Heart left ventricle (tissue), 16 donors: ENCODE data around the gene PAFAH1B2. TPM values are rescaled to one million over a fixed set of nuclear protein-coding genes. Genes with fewer than 3 reads are reported as not detected.

Experiments used
- ATAC-seq, 4 donors: fragments of 200-7000 bp; cut with Tn5 transposase; one replicate each; pipeline ENCODE4 v1.9.1; 2020 to 2022; ENCODE audit warnings: moderate library complexity in 4 of 4, mild to moderate bottlenecking in 3 of 4, moderate number of reproducible peaks in 1 of 4
- DNase-seq, 5 donors: peaks; one replicate each; pipeline ENCODE4 v3.0.0-alpha.2; 2020
- H3K27ac ChIP-seq, 12 donors: fragments of 200-600 bp; sonication (generic) in 4 of 12; one replicate each; pipeline versions ENCODE4 v1.5.0 to v1.8.0; 2016 to 2022; ENCODE audit warnings: mild to moderate bottlenecking in 2 of 12
- H3K27me3 ChIP-seq, 9 donors: fragments of 200-600 bp; sonication (generic) in 2 of 9; one replicate each; pipeline versions ENCODE4 v1.5.1 to v1.8.0; 2016 to 2022; ENCODE audit warnings: mild to moderate bottlenecking in 3 of 9
- H3K36me3 ChIP-seq, 9 donors: fragments of 200-600 bp; sonication (generic) in 2 of 9; one replicate each; pipeline versions ENCODE4 v1.5.0 to v1.8.0; 2018 to 2022; ENCODE audit warnings: mild to moderate bottlenecking in 2 of 9
- H3K4me1 ChIP-seq, 12 donors: fragments of 200-600 bp; sonication (generic) in 4 of 12; one replicate each; pipeline versions ENCODE4 v1.5.0 to v1.8.0; 2016 to 2022; ENCODE audit warnings: mild to moderate bottlenecking in 3 of 12
- H3K4me3 ChIP-seq, 12 donors: fragments of 200-600 bp; sonication (generic) in 4 of 12; one replicate each; pipeline versions ENCODE4 v1.5.0 to v1.8.0; 2017 to 2022; ENCODE audit warnings: mild to moderate bottlenecking in 9 of 12, moderate library complexity in 4 of 12
- H3K9me3 ChIP-seq, 12 donors: fragments of 200-600 bp; sonication (generic) in 4 of 12; one replicate each; pipeline versions ENCODE4 v1.5.0 to v1.8.0; 2016 to 2022; ENCODE audit warnings: mild to moderate bottlenecking in 1 of 12
- POLR2A ChIP-seq, 2 donors: fragments of 450-650 bp; IDR thresholded peaks; one replicate each; pipeline ENCODE4 v1.6.1; 2017; ENCODE audit warnings: antibody characterized with exemption in 2 of 2, mild to moderate bottlenecking in 2 of 2, moderate library complexity in 2 of 2
- WGBS, 4 donors: extraction: QIAGEN DNeasy Blood & Tissue Kit in 2 of 4; methylation state at CpG; one replicate each; pipeline versions ENCODE4 v1.1.5 to v1.1.7; 2013 to 2018; 5-methylcytosine and 5-hydroxymethylcytosine counted together
- intact Hi-C, 10 donors: fragments of 100-400 bp; cut with DNase I; formaldehyde crosslinking; loops; one replicate each; pipeline versions ENCODE4 v1.11.1 to v1.14.2; 2022
- polyA plus RNA-seq, 2 donors: library from polyadenylated mRNA; stranded (reverse); fragments of 200-250 nt; gene quantifications; one replicate each; pipeline ENCODE4 v1.2.3, GENCODE V29; 2013
- total RNA-seq, 9 donors: library from RNA; depleted of rRNA in 2 of 9; stranded (reverse); fragments of >200 nt in 2 of 9; fragmentation: NEBNext Ultra II Directional in 3 of 9; extraction: Animal tissue kit (Norgen Biotek cat#: 25700) in 3 of 9; gene quantifications; one replicate each; pipeline versions ENCODE4 v1.1.0 to v1.2.4, GENCODE V29; 2016 to 2023
- TF ChIP-seq, protein P1 (sequence below), 12 donors: fragments of 200-600 bp; sonication (generic) in 4 of 12; IDR thresholded peaks; one replicate each; pipeline versions ENCODE4 v1.5.0 to v1.8.0; 2018 to 2022; ENCODE audit warnings: antibody characterized with exemption in 12 of 12, mild to moderate bottlenecking in 5 of 12
- donor health status: ischemic (EF 13 %, LVEDD 7.1; RV severe dilation, severe dysfunction).
- donor health status: healthy with polysubstance abuse.
- donor health status: DM: no; HTN: yes; CAD: no.
- donor health status: DM: no; HTN: no; CAD: no.
- donor health status: ischemic (EF 25% LVEDD 6.9; RV normal size, moderate dysfunction).
- donor health status: ischemic (EF 25% LVEDD 5.7; RV mildly dilated, moderate dysfunction).
- donor health status: healthy.
- donor health status: DM: yes; HTN: yes; CAD: no.
- donor health status: ischemic (EF 35%, LVEDD 5.7; RV mildly dilated, moderate dysfunction).
- donor health status: nonischemic (EF 11% LVEDD 7.7; RV severe dilation, severe dysfunction).
- donor health status: DM: yes; HTN: yes; CAD: no.
- donor health status: PGD.
- donor health status: ischemic (EF 29% LVEDD 5.4; RV normal size, mild dysfunction).
- donor health status: nonischemic (EF 23%, LVEDD 6.1; RV moderate dilation, normal function).

The PAFAH1B2 gene
- total and polyA plus RNA-seq, 11 donors, result 16.7 to 81.1 (median 65.6) TPM

DNA sequence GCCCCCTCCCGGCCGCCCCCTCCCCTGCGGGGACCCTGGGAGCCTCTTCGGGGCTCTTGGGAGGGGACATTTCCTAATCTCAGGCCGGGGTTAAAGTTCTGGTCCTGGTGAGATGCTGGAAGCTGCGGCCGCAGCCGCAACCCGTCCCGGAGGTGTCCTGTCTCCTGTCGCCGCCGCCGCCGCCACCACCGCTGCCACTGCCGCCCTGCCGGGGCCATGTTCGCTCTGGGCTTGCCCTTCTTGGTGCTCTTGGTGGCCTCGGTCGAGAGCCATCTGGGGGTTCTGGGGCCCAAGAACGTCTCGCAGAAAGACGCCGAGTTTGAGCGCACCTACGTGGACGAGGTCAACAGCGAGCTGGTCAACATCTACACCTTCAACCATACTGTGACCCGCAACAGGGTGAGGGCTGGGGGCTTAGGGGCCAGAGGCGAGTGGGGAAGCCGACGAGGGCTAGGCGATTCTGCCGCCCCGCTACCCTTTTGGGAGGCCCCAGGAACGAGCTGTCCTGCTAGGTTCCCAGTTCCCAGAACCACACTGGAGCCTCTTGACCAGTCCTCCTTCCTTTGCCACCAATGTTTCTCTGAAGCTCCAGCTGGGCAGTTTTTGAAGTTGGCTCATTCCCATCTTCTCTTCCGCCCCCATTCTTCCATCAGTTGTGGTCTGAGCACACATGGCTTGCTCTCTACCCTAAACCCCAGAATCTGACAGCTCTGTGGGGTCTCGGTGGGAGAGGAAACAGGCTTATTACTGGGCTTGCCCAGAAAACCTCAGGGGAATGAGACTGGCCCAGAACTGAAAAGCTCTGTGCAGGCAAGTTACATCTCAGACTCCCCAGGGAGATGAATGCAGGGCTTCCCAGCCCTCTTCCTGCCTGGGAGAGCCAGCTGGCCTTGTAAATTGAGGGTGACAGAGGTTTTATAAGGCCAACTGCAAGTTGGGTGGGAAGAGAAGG, 35.2 kb downstream of the PAFAH1B2 start:
- H3K4me3 ChIP-seq, result peak overlapping the region; percentile 75 to 96 (median 91)
- peak overlapping the region; percentile 77 to 98 (median 96) for H3K27ac ChIP-seq
- TF ChIP-seq POLR2A (IDR thresholded peaks at IDR 0.05), result no peak
- TF ChIP-seq, protein P1, sequence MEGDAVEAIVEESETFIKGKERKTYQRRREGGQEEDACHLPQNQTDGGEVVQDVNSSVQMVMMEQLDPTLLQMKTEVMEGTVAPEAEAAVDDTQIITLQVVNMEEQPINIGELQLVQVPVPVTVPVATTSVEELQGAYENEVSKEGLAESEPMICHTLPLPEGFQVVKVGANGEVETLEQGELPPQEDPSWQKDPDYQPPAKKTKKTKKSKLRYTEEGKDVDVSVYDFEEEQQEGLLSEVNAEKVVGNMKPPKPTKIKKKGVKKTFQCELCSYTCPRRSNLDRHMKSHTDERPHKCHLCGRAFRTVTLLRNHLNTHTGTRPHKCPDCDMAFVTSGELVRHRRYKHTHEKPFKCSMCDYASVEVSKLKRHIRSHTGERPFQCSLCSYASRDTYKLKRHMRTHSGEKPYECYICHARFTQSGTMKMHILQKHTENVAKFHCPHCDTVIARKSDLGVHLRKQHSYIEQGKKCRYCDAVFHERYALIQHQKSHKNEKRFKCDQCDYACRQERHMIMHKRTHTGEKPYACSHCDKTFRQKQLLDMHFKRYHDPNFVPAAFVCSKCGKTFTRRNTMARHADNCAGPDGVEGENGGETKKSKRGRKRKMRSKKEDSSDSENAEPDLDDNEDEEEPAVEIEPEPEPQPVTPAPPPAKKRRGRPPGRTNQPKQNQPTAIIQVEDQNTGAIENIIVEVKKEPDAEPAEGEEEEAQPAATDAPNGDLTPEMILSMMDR (IDR thresholded peaks at IDR 0.05), result peak in 1 of 12 donors; percentile 2
- peak; percentile 25 to 55 (median 41) for ATAC-seq
- intact Hi-C loops, result loop anchor here in 4 of 10 donors (2.0 to 5.0 kb wide), 5 partner anchors 35 to 53 kb away; partner anchors contain the start of genes PAFAH1B2 (in 4 of the 4), PCSK7 (in 1 of the 4) and RNF214 (in 1 of the 4)
- 0 to 1% (median 1%) methylated on average over 27 to 39 of the region's 39 CpGs for WGBS, 4 donors
- no peaks in the 10 kb centered on the region for H3K27me3 ChIP-seq
- DNase-seq, result peak in 2 of 5 donors; percentile 56 to 57
- peaks cover 0 to 39% (median 28%) of the 10 kb centered on the region in 12 donors for H3K4me1 ChIP-seq
- no peaks in the 10 kb centered on the region for H3K9me3 ChIP-seq
- H3K36me3 ChIP-seq, result peaks cover 0 to 27% (median 26%) of the 10 kb centered on the region in 9 donors

DNA sequence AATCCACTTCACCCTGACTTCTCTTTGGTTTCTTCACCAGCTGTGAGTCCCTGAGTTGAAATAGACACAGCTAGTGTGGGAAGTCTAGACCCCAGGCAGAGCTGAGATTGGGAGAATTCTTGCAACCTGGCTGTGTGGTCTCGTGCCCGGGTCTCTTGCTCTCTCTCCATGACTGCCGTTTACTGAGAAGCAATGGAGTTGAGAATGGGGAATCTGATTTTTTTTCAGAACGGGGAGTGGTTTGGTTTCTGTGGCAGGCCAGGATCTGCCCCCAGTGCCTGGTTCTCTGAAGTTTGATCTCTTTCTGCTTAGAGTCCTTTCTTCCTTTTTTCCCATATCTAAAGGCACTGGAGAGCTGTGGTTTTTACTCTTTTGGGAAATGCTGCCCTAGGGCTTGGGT, 35.9 kb downstream of the PAFAH1B2 start:
- DNase-seq, result no peak
- ATAC-seq, result no peak
- Histone ChIP-seq H3K27ac (peak overlapping the region in 11 of 12 donors; percentile 89 to 98 (median 97)), H3K4me1 (peaks cover 0 to 38% (median 28%) of the 10 kb centered on the region in 12 donors), H3K27me3 (no peaks in the 10 kb centered on the region), H3K36me3 (peaks cover 0 to 34% (median 30%) of the 10 kb centered on the region in 9 donors), H3K4me3 (peak overlapping the region; percentile 75 to 96 (median 91)), H3K9me3 (no peaks in the 10 kb centered on the region)
- intact Hi-C loops, result loop anchor here in 7 of 10 donors (2.0 to 5.0 kb wide), 3 partner anchors 39 to 47 kb away; no protein-coding TSS in a partner anchor
- TF ChIP-seq, protein P1 (IDR thresholded peaks at IDR 0.05), result no peak
- no peak for TF ChIP-seq POLR2A (IDR thresholded peaks at IDR 0.05)
- WGBS, 4 donors, result 50 to 59% (median 56%) methylated on average over 4 of the region's 4 CpGs

DNA sequence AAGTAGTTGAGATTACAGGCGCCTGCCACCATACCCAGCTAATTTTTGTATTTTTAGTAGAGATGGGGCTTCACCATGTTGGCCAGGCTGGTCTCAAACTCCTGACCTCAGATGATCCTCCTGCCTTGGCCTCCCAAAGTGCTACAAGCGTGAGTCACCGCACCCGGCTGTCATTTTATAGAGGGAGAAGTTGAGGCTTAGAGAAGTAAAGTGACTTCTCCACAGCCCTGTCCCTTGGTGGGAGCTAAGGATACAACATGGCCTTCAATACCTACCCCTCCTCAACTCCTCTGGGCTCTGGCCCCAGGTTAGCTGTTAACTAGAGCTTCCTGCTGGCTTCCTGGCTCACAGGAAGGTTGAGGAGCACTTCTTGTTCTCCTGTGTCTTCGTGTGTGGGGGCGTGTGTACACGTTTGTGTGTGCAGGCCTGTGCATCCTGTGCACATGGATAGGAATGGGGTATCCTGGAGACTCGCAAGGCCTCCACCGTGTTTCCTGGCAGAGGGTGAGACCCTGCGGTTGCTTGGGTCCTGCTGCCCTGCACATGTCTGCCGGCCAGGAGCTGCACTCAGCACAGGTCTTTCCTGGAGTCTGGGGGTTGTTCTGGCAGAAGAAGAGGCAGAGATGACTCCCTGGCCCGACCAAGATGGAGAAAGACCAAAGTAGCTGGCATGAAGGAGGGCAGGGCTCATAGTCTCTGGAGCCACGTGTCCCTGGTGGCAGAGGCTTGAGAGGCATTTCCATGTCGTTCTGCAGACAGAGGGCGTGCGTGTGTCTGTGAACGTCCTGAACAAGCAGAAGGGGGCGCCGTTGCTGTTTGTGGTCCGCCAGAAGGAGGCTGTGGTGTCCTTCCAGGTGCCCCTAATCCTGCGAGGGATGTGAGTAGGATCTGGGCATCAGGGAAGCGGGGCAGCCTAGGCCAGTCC, 36.8 kb downstream of the PAFAH1B2 start:
- Histone ChIP-seq H3K4me1 (peaks cover 0 to 36% (median 28%) of the 10 kb centered on the region in 12 donors), H3K27me3 (no peaks in the 10 kb centered on the region), H3K9me3 (no peaks in the 10 kb centered on the region), H3K36me3 (peaks cover 0 to 43% (median 35%) of the 10 kb centered on the region in 9 donors), H3K27ac (peak overlapping the region in 7 of 12 donors; percentile 96 to 98 (median 98)), H3K4me3 (peak overlapping the region in 5 of 12 donors; percentile 91 to 96 (median 94))
- ATAC-seq (peak in 3 of 4 donors; percentile 24 to 49 (median 28)), DNase-seq (peak; percentile 67 to 81 (median 75))
- intact Hi-C loops, result loop anchor here in 8 of 10 donors (1.0 to 5.0 kb wide), 4 partner anchors 38 to 46 kb away; no protein-coding TSS in a partner anchor
- WGBS, 4 donors, result 44 to 51% (median 48%) methylated on average over 13 to 22 of the region's 22 CpGs
- TF ChIP-seq, protein P1 (IDR thresholded peaks at IDR 0.05), result peak; percentile 25 to 87 (median 60)
- no peak for TF ChIP-seq POLR2A (IDR thresholded peaks at IDR 0.05)
